ENCODE data around the gene PDPK1.

Gene PDPK1

DNA sequence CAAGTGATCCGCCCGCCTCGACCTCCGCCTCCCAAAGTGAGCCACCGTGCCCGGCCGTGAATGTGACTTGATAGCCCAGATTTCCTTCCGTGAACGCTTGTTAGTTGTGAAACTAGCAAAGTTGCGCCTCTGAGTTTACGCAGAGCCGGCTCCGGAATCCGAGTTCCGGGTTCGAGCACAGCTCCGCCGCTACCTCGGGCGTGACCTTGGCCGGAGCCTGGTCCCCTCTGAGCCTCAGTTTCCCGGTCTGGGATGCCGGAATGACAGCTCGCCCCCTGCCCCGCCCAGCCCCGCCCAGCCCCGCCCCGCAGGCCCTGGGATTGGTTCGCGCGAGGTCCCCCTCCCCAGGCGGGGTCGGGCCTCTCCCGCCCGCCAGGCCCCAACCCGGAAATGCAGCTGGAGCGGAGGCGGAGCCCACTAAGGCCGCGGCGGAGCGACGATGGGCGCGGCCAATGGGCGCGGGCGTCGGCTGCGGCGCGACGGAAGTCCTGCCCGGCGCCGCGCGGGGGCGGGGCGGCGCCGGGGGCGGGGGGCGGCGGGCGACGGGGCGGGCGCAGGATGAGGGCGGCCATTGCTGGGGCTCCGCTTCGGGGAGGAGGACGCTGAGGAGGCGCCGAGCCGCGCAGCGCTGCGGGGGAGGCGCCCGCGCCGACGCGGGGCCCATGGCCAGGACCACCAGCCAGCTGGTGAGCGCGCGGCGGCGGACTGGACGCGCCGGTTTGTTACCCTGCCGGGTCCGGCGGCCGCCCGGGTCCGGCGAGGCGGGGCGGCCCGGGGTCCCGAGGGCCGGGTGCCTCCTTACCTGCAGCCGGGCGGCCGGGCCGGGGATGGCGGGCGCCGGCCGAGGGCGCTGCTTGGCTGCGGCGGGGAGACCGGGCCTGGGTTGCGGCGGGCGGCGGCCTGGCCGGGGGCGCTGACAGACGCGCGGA, at the start of gene PDPK1:
Gene PDPK1, plus strand, starts transcription at position 571 of the 929 bp plus-strand sequence. Its CDS starts 92 bp downstream, at position 663.
- TF ChIP-seq CTCF (IDR thresholded peaks at IDR 0.05): no peak

GRCh38 chr16:2489581-2489980, 48.2 kb upstream of the PDPK1 start:
- no peak for TF ChIP-seq CTCF (IDR thresholded peaks at IDR 0.05)

DNA sequence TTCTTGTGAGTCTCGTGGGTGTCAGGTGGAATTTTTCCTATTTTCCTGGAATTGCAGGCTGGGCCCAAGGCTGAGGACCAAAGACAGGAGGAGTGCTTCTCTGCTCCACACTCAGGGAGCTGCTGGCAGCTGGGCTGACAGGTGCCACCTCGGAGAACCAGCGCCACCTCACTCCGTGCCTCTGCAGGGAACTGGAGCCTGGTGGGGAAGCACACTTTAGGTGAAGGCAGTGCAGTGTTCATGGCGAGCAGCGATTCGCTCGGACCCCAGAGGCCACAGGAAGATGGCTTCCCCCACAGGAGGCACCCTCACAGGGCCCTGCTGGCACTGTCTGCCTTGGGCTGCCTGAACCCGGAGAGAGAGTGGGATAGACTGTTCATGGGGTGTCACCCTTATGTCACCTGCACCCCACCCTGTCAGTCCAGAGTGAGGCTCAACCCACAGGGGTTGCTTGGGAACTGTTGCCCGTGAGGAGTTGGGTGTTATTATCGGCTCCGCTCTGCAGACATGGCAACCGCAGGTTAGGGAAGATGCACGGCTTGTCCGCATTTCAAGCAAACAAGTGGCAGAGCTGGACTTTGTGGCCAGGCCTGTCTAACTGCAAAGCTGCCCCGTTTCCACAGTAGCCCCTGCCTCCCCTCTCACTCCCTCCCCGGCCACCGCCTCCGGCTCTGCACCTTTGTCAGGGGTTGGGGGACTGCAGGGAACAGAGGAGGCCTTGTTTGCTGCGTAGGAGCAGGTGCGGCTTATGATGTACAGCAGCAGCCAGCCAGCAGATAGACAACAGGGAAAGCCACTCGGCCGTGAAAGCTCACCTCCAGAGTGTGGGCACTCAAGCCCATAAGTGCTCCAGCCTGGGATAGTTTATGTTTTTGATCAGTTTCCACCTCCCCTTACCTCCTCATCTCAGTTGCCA, 47.4 kb upstream of the PDPK1 start:
- no peak for TF ChIP-seq CTCF (IDR thresholded peaks at IDR 0.05)

DNA sequence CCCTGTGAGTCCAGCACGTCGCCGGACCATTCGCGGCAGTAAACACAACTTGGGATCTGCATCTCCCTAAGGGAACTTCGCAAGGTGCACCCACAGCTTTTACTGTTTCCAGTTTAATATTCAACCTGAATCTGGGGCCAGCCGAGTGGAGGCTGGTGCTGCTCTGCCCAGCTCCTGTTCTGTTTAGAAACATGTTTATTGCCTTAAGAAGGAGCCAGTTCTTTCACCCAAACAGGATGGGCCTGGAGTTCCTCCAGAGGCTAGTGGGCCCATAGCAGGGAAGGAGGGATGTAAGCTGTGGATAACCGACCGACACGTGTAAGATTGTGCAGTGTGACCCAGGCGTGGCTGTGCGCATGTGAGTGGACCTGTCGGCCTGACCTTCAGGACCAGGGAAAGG, 45.5 kb upstream of the PDPK1 start:
- TF ChIP-seq CTCF (IDR thresholded peaks at IDR 0.05): no peak

- TF ChIP-seq CTCF (IDR thresholded peaks at IDR 0.05): no peak
Observed at GRCh38 chr16:2493605-2494004, 44.2 kb upstream of the PDPK1 start.

GRCh38 chr16:2494616-2495015, 43.2 kb upstream of the PDPK1 start:
- no peak for TF ChIP-seq CTCF (IDR thresholded peaks at IDR 0.05)

DNA sequence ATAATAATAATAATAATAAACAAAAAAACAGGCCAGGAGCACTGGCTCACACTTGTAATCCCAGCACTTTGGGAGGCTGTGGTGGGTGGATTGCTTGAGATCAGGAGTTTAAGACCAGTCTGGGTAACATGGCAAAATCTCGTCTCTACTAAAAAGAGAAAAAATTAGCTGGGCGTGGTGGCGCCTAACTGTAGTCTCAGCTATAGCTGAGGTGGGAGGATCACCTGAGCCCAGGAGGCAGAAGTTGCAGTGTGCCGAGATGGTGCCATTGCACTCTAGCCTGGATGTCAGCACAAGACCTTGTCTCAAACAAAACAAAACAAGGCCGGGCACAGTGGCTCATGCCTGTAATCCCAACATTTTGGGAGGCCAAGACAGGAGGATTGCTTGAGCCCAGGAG, 42.8 kb upstream of the PDPK1 start:
- TF ChIP-seq CTCF (IDR thresholded peaks at IDR 0.05): no peak

All from LNCAP (cell line).